Measurements from ENCODE around the gene SMIM7. TPM values are rescaled to one million over a fixed set of nuclear protein-coding genes. Genes with fewer than 3 reads are reported as not detected.

Gene SMIM7
- total RNA-seq, 6 donors from 2014 or later: 71.8 to 129 (median 80.4) TPM

DNA sequence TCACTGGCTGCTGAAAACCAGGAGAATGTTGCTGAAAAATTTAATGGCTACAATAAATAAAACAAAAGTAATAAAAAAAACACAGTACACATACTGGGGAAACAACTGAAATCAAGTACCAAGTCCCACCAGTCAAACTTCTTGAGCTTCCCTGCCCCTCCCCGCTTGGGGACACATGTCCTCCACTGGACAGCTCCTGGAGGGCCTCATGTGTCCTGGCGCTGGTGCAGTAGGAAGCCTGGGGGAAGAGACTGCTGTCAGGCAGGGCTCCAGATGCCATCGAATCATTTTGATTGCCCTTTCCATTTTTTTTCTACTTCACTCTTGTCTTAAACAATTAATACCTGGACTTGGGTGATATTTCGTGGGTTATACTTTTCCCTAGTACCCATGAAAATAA lies 61.1 kb downstream of the SMIM7 start:
- Histone ChIP-seq H3K9me3 (no peaks in the 10 kb centered on the region), H3K27ac (no peak overlapping the region)
- 61 to 66% methylated on average over 4 of the region's 4 CpGs for whole genome bisulfite sequencing, 2 donors

DNA sequence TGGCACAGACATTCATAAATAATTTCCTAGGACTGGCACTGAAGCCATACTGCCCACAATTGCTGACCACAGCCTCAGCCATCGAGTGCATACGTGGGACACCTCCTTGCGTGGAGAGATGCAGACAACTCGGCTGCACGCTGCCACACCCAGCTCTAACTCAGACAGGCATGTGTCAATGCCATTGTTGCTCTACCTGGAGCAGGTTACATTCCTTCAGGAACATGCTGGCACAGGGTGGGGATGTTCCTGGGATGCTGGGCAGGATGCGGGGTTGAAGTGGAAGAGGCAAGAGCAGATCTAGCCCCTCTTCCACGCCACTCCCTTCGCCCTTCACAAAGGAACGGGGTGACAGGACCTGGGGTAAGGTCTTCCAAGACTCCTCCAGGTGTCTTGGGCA lies 63.5 kb downstream of the SMIM7 start:
- Histone ChIP-seq H3K36me3 (no peaks in the 10 kb centered on the region), H3K27me3 (no peaks in the 10 kb centered on the region), H3K4me1 (peaks cover 35 to 73% (median 36%) of the 10 kb centered on the region in 4 donors), H3K27ac (no peak overlapping the region), H3K4me3 (no peak overlapping the region), H3K9me3 (no peaks in the 10 kb centered on the region)
- 93 to 95% methylated on average over 9 of the region's 9 CpGs for WGBS, 2 donors
- DNase-seq (no peak), ATAC-seq (ENCODE audit: low FRiP score in 2 of 2) (no peak)
- TF ChIP-seq, protein P1, sequence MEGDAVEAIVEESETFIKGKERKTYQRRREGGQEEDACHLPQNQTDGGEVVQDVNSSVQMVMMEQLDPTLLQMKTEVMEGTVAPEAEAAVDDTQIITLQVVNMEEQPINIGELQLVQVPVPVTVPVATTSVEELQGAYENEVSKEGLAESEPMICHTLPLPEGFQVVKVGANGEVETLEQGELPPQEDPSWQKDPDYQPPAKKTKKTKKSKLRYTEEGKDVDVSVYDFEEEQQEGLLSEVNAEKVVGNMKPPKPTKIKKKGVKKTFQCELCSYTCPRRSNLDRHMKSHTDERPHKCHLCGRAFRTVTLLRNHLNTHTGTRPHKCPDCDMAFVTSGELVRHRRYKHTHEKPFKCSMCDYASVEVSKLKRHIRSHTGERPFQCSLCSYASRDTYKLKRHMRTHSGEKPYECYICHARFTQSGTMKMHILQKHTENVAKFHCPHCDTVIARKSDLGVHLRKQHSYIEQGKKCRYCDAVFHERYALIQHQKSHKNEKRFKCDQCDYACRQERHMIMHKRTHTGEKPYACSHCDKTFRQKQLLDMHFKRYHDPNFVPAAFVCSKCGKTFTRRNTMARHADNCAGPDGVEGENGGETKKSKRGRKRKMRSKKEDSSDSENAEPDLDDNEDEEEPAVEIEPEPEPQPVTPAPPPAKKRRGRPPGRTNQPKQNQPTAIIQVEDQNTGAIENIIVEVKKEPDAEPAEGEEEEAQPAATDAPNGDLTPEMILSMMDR (IDR thresholded peaks at IDR 0.05): no peak
- TF ChIP-seq EP300 (IDR thresholded peaks at IDR 0.05) (no peak), POLR2AphosphoS5 (IDR thresholded peaks at IDR 0.05) (no peak), POLR2A (IDR thresholded peaks at IDR 0.05) (no peak)

More for the DNA sequence above, 61.1 kb downstream of the SMIM7 start:
- TF ChIP-seq POLR2A (IDR thresholded peaks at IDR 0.05): no peak
- TF ChIP-seq, protein P1 (IDR thresholded peaks at IDR 0.05): no peak
- no peak for TF ChIP-seq EP300 (IDR thresholded peaks at IDR 0.05)
- TF ChIP-seq POLR2AphosphoS5 (IDR thresholded peaks at IDR 0.05): no peak
- Histone ChIP-seq H3K4me3 (no peak overlapping the region), H3K27me3 (no peaks in the 10 kb centered on the region), H3K36me3 (no peaks in the 10 kb centered on the region), H3K4me1 (peaks cover 14 to 62% (median 19%) of the 10 kb centered on the region in 4 donors)
- ATAC-seq (ENCODE audit: low FRiP score in 2 of 2): no peak
- DNase-seq: no peak

Other genes starting within 250 kb of the SMIM7 start
- gene EPS15L1, start 188.2 kb downstream of the SMIM7 start, total RNA-seq: 10 to 100 TPM; 18.2 to 62.9 (median 33.2) TPM
- not detected for gene CALR3, start 164.0 kb downstream of the SMIM7 start, total RNA-seq
- 10 to 100 TPM in 1 of 6 donors, 1 to 10 TPM in 5; 4.3 to 26.2 (median 5.7) TPM for gene C19orf44, start 163.8 kb downstream of the SMIM7 start, total RNA-seq
- gene CHERP, start 117.7 kb downstream of the SMIM7 start, total RNA-seq: 10 to 100 TPM; 10.8 to 38.6 (median 22.0) TPM
- gene SLC35E1, start 87.7 kb downstream of the SMIM7 start, total RNA-seq: 10 to 100 TPM; 48.5 to 60.8 (median 53.2) TPM
- gene MED26, start 31.9 kb downstream of the SMIM7 start, total RNA-seq: 10 to 100 TPM; 12.6 to 26.5 (median 13.8) TPM
- gene TMEM38A, start 995 bp upstream of the SMIM7 start, total RNA-seq: 1 to 10 TPM; 5.1 to 8.4 (median 5.9) TPM
- gene NWD1, start 59.7 kb upstream of the SMIM7 start, total RNA-seq: 10 to 100 TPM in 1 of 6 donors, 1 to 10 TPM in 4, under 1 TPM in 1; 0.06 to 15.3 (median 2.3) TPM
- 100 to 1,000 TPM in 2 of 6 donors, 10 to 100 TPM in 4; 38.2 to 385 (median 63.5) TPM for gene SIN3B, start 169.3 kb upstream of the SMIM7 start, total RNA-seq
- 100 to 1,000 TPM in 1 of 6 donors, 10 to 100 TPM in 4, 1 to 10 TPM in 1; 7.3 to 130 (median 23.2) TPM for gene F2RL3, start 228.9 kb upstream of the SMIM7 start, total RNA-seq